ENCODE results near the gene KRTAP2-1. TPM values are rescaled to one million over a fixed set of nuclear protein-coding genes. Genes with fewer than 3 reads are reported as not detected.
"Not testable (repeated sequence)": the region's sequence is repeated elsewhere in the genome, so short reads cannot be mapped to it uniquely, and the experiment has no call there.

KRTAP2-1 gene
- polyA plus RNA-seq, 4 donors: not detected

GRCh38 chr17:41058741-41059140, 11.6 kb upstream of the KRTAP2-1 start:
- no peak for DNase-seq (ENCODE audit: low read depth in 4 of 4, low spot score in 3 of 4)

GRCh38 chr17:41057547-41057946, 10.4 kb upstream of the KRTAP2-1 start:
- no peak for DNase-seq (ENCODE audit: low read depth in 4 of 4, low spot score in 3 of 4)

DNA sequence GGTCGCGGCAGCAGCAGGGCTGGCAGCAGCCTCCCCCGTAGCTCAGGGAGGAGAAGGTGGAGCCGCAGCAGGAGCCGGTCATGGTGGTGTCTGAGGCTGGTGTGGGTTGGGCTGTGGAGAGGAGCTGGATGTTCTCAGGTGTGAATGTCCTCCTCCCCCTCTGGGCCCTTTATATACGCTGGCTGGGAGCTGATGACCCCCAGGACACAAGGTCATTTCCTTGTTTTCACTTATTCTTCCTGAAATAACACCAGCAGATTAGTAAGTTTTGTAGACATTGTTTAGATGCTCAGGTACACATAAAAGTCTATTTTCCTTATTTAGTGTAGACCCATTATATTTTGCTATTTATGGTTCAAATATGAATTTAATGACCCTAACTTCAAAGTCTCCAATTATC, 8.0 kb upstream of the KRTAP2-1 start, which contains the start of gene KRTAP2-2:
KRTAP2-2 (minus strand) TSS at position 101 of the 400 bp plus-strand sequence; CDS start at position 82, 19 bp downstream.
- not testable (repeated sequence) for DNase-seq (ENCODE audit: low read depth in 4 of 4, low spot score in 3 of 4)

- not testable (repeated sequence) for DNase-seq (ENCODE audit: low read depth in 4 of 4, low spot score in 3 of 4)
Observed at GRCh38 chr17:41054556-41054955, 7.4 kb upstream of the KRTAP2-1 start.

DNA sequence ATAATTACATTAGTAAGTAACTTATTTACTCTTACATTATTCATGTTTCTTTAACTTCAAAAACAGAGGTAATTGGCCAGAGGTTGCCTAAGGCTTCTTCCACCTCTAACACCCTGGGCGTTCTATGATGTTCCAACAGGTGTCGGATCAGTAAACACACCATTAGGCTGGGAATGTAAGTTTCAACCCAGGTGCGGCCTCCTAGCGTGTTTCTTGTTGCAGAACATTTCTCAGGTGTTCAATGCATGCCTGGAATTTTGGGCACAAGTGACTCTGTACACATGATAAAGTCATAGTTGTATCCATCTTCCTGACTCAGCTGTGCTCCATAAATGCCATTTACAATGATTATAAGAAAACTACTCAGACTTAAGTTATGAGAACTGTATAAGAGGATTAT, 6.9 kb upstream of the KRTAP2-1 start:
- peak in 1 of 4 donors; percentile 21 for DNase-seq (ENCODE audit: low read depth in 4 of 4, low spot score in 3 of 4)

GRCh38 chr17:41052566-41052965, 5.5 kb upstream of the KRTAP2-1 start:
- DNase-seq (ENCODE audit: low read depth in 4 of 4, low spot score in 3 of 4): no peak

GRCh38 chr17:41049110-41049509, 2.0 kb upstream of the KRTAP2-1 start:
- DNase-seq (ENCODE audit: low read depth in 4 of 4, low spot score in 3 of 4): no peak

GRCh38 chr17:41048441-41048840, 1.3 kb upstream of the KRTAP2-1 start:
- DNase-seq (ENCODE audit: low read depth in 4 of 4, low spot score in 3 of 4): no peak

GRCh38 chr17:41042953-41043352, 4.2 kb downstream of the KRTAP2-1 start:
- DNase-seq (ENCODE audit: low read depth in 4 of 4, low spot score in 3 of 4): no peak

GRCh38 chr17:41040783-41041571, 6.1 kb downstream of the KRTAP2-1 start, which contains the start of gene KRTAP1-1:
Gene KRTAP1-1, minus strand, starts transcription at chr17:41041450. Its CDS starts 53 bp downstream, at chr17:41041397.
- DNase-seq (ENCODE audit: low read depth in 4 of 4, low spot score in 3 of 4): not testable (repeated sequence)

GRCh38 chr17:41037853-41038350, 9.2 kb downstream of the KRTAP2-1 start:
- DNase-seq (ENCODE audit: low read depth in 4 of 4, low spot score in 3 of 4): no peak

- not testable (repeated sequence) for DNase-seq (ENCODE audit: low read depth in 4 of 4, low spot score in 3 of 4)
Observed at GRCh38 chr17:41034346-41034935, 12.7 kb downstream of the KRTAP2-1 start, which contains the start of gene KRTAP1-3. Gene KRTAP1-3, minus strand, starts transcription at chr17:41034874. Its CDS starts 53 bp downstream, at chr17:41034821.

GRCh38 chr17:41029633-41030245, 17.4 kb downstream of the KRTAP2-1 start, which contains the start of gene KRTAP1-4:
Gene KRTAP1-4, minus strand, starts transcription at chr17:41030195. Its CDS starts 117 bp downstream, at chr17:41030078.
- DNase-seq (ENCODE audit: low read depth in 4 of 4, low spot score in 3 of 4): no peak

GRCh38 chr17:41026715-41027471, 20.2 kb downstream of the KRTAP2-1 start, which contains the start of gene KRTAP1-5:
Gene KRTAP1-5, minus strand, starts transcription at chr17:41027208. Its CDS starts 53 bp downstream, at chr17:41027155.
- no peak for DNase-seq (ENCODE audit: low read depth in 4 of 4, low spot score in 3 of 4)

DNA sequence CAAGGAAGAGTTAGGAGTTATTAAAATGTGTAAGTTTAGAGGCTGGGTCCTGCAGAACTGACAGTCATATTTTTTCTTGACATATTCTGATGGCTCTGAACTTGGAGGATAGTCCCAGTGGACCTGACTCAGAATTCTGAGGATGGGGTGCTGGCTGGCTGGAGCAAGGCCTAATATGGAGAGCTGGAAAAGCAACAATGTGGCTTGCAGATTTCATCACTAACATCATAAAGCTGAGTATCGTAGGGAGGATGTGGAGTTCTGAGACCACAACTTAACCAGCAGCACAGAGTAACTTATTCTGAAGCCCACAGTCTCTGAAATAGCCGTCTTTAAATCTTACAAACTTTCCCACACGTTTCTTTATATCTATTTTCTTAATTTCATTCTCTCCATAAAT, 22.4 kb downstream of the KRTAP2-1 start:
- DNase-seq (ENCODE audit: low read depth in 4 of 4, low spot score in 3 of 4): no peak

- DNase-seq (ENCODE audit: low read depth in 4 of 4, low spot score in 3 of 4): no peak
Observed at GRCh38 chr17:41020336-41020735, 26.8 kb downstream of the KRTAP2-1 start.

- no peak for DNase-seq (ENCODE audit: low read depth in 4 of 4, low spot score in 3 of 4)
Observed at GRCh38 chr17:41019415-41019814, 27.7 kb downstream of the KRTAP2-1 start.

DNA sequence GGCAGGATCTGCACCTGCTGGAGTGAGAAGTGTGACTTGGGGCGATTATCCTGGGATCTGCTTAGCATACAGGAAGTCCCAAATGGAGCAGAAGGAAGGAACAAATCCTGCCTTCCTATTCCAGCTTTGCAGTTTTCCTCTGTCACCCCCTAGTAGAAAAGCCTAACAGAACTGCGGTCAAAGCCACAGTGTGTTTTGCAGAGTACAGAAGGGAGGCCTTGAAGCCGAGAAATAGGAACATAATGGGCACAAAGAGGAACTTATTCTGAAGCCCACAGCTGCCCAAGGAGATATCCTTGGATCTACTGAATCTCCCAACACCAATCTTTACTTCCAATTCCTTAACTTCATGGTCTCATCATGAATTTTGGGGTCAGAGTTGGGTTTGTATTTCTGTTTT, 28.6 kb downstream of the KRTAP2-1 start:
- no peak for DNase-seq (ENCODE audit: low read depth in 4 of 4, low spot score in 3 of 4)

GRCh38 chr17:41016578-41017215, 30.4 kb downstream of the KRTAP2-1 start:
- DNase-seq (ENCODE audit: low read depth in 4 of 4, low spot score in 3 of 4): no peak

GRCh38 chr17:41015454-41015853, 31.7 kb downstream of the KRTAP2-1 start:
- no peak for DNase-seq (ENCODE audit: low read depth in 4 of 4, low spot score in 3 of 4)
